ENCODE data around the gene OXER1. TPM values are rescaled to one million over a fixed set of nuclear protein-coding genes. Genes with fewer than 3 reads are reported as not detected.
A peak's percentile ranks its signal among the peaks of the same experiment; 100 is the strongest.

Gene OXER1
- total and polyA plus RNA-seq, 4 experiments from 2014 or later = not detected

DNA sequence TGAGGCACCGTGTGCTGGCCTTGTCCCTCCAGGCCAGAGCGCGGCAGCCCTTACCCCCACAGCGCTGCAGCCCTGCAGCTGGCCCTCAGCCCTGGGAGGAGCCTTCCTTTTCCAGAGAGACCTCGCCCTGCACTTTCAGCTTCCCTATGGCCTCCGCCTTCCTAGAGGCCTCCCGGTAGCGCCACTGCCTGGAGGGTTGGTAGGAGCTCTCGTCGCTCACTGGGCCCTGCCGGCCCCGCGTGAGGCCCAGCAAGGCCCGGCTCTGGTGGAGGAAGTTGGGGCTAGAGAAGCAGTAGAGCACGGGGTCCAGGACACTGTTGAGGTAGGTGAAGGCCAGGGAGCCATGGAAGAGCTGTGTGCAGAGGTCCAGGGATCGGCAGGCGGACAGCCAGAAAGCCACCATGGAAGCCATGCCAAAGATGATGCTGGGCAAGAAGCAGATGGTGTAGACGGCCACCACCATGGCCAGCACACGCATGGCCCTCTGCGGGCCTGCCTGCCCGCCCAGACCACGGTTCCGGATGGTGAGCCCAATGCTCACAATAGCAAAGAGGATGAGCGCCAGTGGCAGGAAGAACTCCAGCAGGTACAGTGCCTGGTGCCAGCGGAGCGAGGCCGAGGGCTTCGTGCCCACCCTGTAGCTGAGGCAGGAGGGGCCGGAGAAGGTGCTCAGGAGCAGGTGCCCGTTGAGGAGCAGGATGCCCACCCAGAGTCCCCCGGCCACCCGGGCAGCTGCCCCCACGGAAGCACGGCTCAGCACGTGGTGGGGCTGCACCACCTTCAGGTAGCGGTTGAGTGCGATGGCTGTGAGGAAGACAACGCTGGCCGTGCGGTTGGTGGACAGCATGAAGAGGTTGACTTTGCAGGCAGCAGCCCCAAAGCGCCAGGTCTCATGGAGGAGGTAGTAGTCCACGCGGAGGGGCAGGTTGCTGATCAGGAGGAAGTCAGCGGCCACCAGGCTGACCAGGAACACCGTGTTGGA lies 821 bp downstream of the OXER1 start:
- Mint-ChIP-seq H3K27ac (peak overlapping the region in 2 of 7 donors; percentile 42 to 46), H3K36me3 (peaks cover 4 to 13% of the 10 kb centered on the region in 2 donors), H3K9me3 (no peaks in the 10 kb centered on the region), H3K4me3 (no peak overlapping the region), H3K27me3 (no peaks in the 10 kb centered on the region), H3K4me1 (no peaks in the 10 kb centered on the region)
- no peaks in the 10 kb centered on the region for H3K36me3 ChIP-seq (ENCODE audit: insufficient read depth, low read length)
- H3K27me3 ChIP-seq (ENCODE audit: insufficient read depth, low read length) = no peaks in the 10 kb centered on the region
- POLR2A ChIA-PET (ENCODE audit: partially characterized antibody) = no interaction called here
- no peak for DNase-seq
- H3K9me3 ChIP-seq (ENCODE audit: control insufficient read depth in 1 of 2, low read length in 2 of 2) = no peaks in the 10 kb centered on the region
- CTCF ChIA-PET (ENCODE audit: partially characterized antibody) = no interaction called here
- no peak overlapping the region for H3K27ac ChIP-seq (ENCODE audit: low read depth, low read length)
- H3K4me3 ChIP-seq (ENCODE audit: low read length in 2 of 2) = no peak overlapping the region
- intact Hi-C loops (cut with micrococcal nuclease) = no loop called here
- no peaks in the 10 kb centered on the region for H3K4me1 ChIP-seq (ENCODE audit: insufficient read depth, low read length)

- intact Hi-C loops (cut with micrococcal nuclease) = no loop called here
- no peaks in the 10 kb centered on the region for H3K9me3 Mint-ChIP-seq
Measured at GRCh38 chr2:42762155-42762554, 1.8 kb downstream of the OXER1 start.

DNA sequence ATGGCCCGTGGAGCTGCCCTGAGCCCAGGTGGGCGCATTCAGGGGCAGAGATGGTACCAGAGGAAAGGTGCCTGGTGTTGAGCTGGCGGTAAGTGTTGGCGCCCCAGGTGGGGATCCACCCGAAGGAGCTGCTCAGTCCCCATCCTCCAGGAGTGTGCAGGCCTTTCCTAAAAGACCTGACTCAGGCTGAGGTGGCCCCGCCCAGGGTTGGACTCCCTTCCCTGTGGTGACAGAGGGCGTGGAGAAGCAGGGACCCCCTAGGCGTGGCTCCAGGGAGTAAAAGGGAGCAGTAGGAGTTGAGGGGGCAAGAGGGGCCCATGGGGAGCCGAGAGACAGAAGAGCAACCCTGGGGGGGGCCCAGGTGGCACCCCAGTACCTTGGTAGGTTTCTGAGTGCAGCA lies 2.4 kb downstream of the OXER1 start:
- H3K4me3 ChIP-seq (ENCODE audit: low read length in 2 of 2) = no peak overlapping the region
- no peak overlapping the region for H3K27ac ChIP-seq (ENCODE audit: low read depth, low read length)
- Mint-ChIP-seq H3K27ac (no peak overlapping the region), H3K9me3 (no peaks in the 10 kb centered on the region), H3K4me3 (no peak overlapping the region), H3K4me1 (no peaks in the 10 kb centered on the region), H3K36me3 (peaks cover 4 to 13% of the 10 kb centered on the region in 2 donors), H3K27me3 (no peaks in the 10 kb centered on the region)
- intact Hi-C loops (cut with micrococcal nuclease) = no loop called here
- no peaks in the 10 kb centered on the region for H3K27me3 ChIP-seq (ENCODE audit: insufficient read depth, low read length)
- H3K4me1 ChIP-seq (ENCODE audit: insufficient read depth, low read length) = no peaks in the 10 kb centered on the region
- POLR2A ChIA-PET (ENCODE audit: partially characterized antibody) = no interaction called here
- CTCF ChIA-PET (ENCODE audit: partially characterized antibody) = no interaction called here
- DNase-seq = no peak
- no peaks in the 10 kb centered on the region for H3K9me3 ChIP-seq (ENCODE audit: control insufficient read depth in 1 of 2, low read length in 2 of 2)
- H3K36me3 ChIP-seq (ENCODE audit: insufficient read depth, low read length) = no peaks in the 10 kb centered on the region

More at GRCh38 chr2:42762155-42762554, 1.8 kb downstream of the OXER1 start:
- Mint-ChIP-seq H3K36me3 (peaks cover 4 to 13% of the 10 kb centered on the region in 2 donors), H3K4me3 (no peak overlapping the region), H3K4me1 (no peaks in the 10 kb centered on the region), H3K27ac (no peak overlapping the region), H3K27me3 (no peaks in the 10 kb centered on the region)
- POLR2A ChIA-PET (ENCODE audit: partially characterized antibody) = no interaction called here
- no peak for DNase-seq
- H3K4me3 ChIP-seq (ENCODE audit: low read length in 2 of 2) = no peak overlapping the region
- no peaks in the 10 kb centered on the region for H3K27me3 ChIP-seq (ENCODE audit: insufficient read depth, low read length)
- no peaks in the 10 kb centered on the region for H3K36me3 ChIP-seq (ENCODE audit: insufficient read depth, low read length)
- CTCF ChIA-PET (ENCODE audit: partially characterized antibody) = no interaction called here
- H3K4me1 ChIP-seq (ENCODE audit: insufficient read depth, low read length) = no peaks in the 10 kb centered on the region
- no peak overlapping the region for H3K27ac ChIP-seq (ENCODE audit: low read depth, low read length)
- no peaks in the 10 kb centered on the region for H3K9me3 ChIP-seq (ENCODE audit: control insufficient read depth in 1 of 2, low read length in 2 of 2)

DNA sequence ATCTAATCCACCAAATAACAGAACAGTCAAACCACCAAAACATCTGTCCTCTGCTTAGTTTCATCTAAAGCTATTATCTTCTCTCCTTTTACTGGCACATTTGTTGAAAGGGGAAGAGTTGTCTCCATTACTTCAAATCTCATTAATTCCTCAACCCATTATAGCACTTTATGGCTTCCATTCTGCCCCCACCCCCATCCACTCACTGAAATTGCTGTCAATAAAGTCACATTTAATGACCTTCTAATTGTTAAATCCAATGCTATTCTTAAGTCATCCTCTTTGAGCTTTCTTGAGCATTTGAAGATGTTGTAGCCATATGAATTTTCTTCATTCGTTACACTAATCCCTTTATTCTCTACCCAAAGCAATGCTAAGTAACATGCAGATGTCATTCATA lies 5.2 kb downstream of the OXER1 start:
- H3K27ac Mint-ChIP-seq = peak overlapping the region in 1 of 7 donors; percentile 8

GRCh38 chr2:42757981-42758740 lies 5.8 kb downstream of the OXER1 start:
- H3K9me3 ChIP-seq (ENCODE audit: control insufficient read depth in 1 of 2, low read length in 2 of 2) = no peaks in the 10 kb centered on the region
- ChIA-PET CTCF (ENCODE audit: partially characterized antibody) (no interaction called here), POLR2A (ENCODE audit: partially characterized antibody) (no interaction called here)
- DNase-seq = no peak
- no peaks in the 10 kb centered on the region for H3K9me3 Mint-ChIP-seq
- peaks cover 18 to 34% of the 10 kb centered on the region in 2 donors for H3K36me3 Mint-ChIP-seq
- H3K27me3 ChIP-seq (ENCODE audit: insufficient read depth, low read length) = no peaks in the 10 kb centered on the region
- no peaks in the 10 kb centered on the region for H3K36me3 ChIP-seq (ENCODE audit: insufficient read depth, low read length)
- no peaks in the 10 kb centered on the region for H3K4me1 ChIP-seq (ENCODE audit: insufficient read depth, low read length)
- H3K4me3 Mint-ChIP-seq = no peak overlapping the region
- H3K4me3 ChIP-seq (ENCODE audit: low read length in 2 of 2) = no peak overlapping the region
- H3K27ac ChIP-seq (ENCODE audit: low read depth, low read length) = no peak overlapping the region
- no peaks in the 10 kb centered on the region for H3K27me3 Mint-ChIP-seq
- H3K4me1 Mint-ChIP-seq = no peaks in the 10 kb centered on the region
- no peak overlapping the region for H3K27ac Mint-ChIP-seq
- intact Hi-C loops (cut with micrococcal nuclease) = no loop called here

More for the DNA sequence above, 5.2 kb downstream of the OXER1 start:
- Histone ChIP-seq H3K9me3 (ENCODE audit: control insufficient read depth in 1 of 2, low read length in 2 of 2) (no peaks in the 10 kb centered on the region), H3K4me3 (ENCODE audit: low read length in 2 of 2) (no peak overlapping the region), H3K27me3 (ENCODE audit: insufficient read depth, low read length) (no peaks in the 10 kb centered on the region), H3K4me1 (ENCODE audit: insufficient read depth, low read length) (no peaks in the 10 kb centered on the region), H3K36me3 (ENCODE audit: insufficient read depth, low read length) (no peaks in the 10 kb centered on the region), H3K27ac (ENCODE audit: low read depth, low read length) (no peak overlapping the region)
- H3K36me3 Mint-ChIP-seq = peaks cover 16 to 28% of the 10 kb centered on the region in 2 donors
- CTCF ChIA-PET (ENCODE audit: partially characterized antibody) = no interaction called here
- intact Hi-C loops (cut with micrococcal nuclease) = no loop called here
- POLR2A ChIA-PET (ENCODE audit: partially characterized antibody) = no interaction called here
- H3K27me3 Mint-ChIP-seq = no peaks in the 10 kb centered on the region
- no peak for DNase-seq
- no peak overlapping the region for H3K4me3 Mint-ChIP-seq
- H3K9me3 Mint-ChIP-seq = no peaks in the 10 kb centered on the region
- no peaks in the 10 kb centered on the region for H3K4me1 Mint-ChIP-seq

GRCh38 chr2:42756966-42757513 lies 6.9 kb downstream of the OXER1 start:
- CTCF ChIA-PET (ENCODE audit: partially characterized antibody) = no interaction called here
- Mint-ChIP-seq H3K4me3 (no peak overlapping the region), H3K36me3 (peaks cover 16 to 31% of the 10 kb centered on the region in 2 donors), H3K4me1 (no peaks in the 10 kb centered on the region), H3K9me3 (no peaks in the 10 kb centered on the region), H3K27ac (peak overlapping the region in 1 of 7 donors; percentile 66), H3K27me3 (no peaks in the 10 kb centered on the region)
- no peaks in the 10 kb centered on the region for H3K4me1 ChIP-seq (ENCODE audit: insufficient read depth, low read length)
- H3K27ac ChIP-seq (ENCODE audit: low read depth, low read length) = no peak overlapping the region
- H3K4me3 ChIP-seq (ENCODE audit: low read length in 2 of 2) = no peak overlapping the region
- no peaks in the 10 kb centered on the region for H3K9me3 ChIP-seq (ENCODE audit: control insufficient read depth in 1 of 2, low read length in 2 of 2)
- POLR2A ChIA-PET (ENCODE audit: partially characterized antibody) = no interaction called here
- intact Hi-C loops (cut with micrococcal nuclease) = no loop called here
- no peaks in the 10 kb centered on the region for H3K36me3 ChIP-seq (ENCODE audit: insufficient read depth, low read length)
- no peak for DNase-seq
- H3K27me3 ChIP-seq (ENCODE audit: insufficient read depth, low read length) = no peaks in the 10 kb centered on the region

DNA sequence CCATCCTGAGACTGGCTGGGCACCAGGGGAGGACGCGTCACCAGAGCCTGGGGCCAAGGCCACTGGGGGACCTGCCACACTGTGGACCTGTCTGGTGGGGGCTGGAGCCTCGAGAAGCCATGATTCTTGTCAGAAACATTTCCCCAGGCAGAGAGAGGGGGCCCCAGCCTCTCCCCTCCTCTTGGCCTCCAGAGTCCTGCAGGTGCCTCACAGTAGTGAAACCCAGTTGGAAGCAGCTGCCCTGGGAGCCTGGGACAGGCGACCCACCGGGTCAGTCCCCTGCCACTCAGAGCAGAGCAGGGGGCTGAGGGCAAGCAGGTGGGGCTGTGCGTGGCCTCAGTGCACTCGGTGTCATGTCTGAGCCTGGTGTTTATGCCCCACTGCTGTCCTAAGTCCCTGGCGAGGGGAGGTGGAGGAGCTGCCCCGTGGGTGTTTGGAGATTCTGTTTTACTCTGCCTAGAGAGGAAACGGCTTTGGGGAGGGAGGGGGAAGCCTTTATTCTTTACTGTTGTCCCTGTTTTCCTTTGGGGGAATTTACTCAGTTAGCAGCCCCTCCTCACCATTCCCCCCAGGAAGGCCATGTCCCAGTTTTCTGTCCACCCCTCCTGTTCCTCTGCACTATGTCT lies 7.7 kb downstream of the OXER1 start:
- DNase-seq = no peak
- Histone ChIP-seq H3K4me3 (ENCODE audit: low read length in 2 of 2) (no peak overlapping the region), H3K27ac (ENCODE audit: low read depth, low read length) (no peak overlapping the region), H3K9me3 (ENCODE audit: control insufficient read depth in 1 of 2, low read length in 2 of 2) (no peaks in the 10 kb centered on the region), H3K27me3 (ENCODE audit: insufficient read depth, low read length) (no peaks in the 10 kb centered on the region), H3K36me3 (ENCODE audit: insufficient read depth, low read length) (no peaks in the 10 kb centered on the region), H3K4me1 (ENCODE audit: insufficient read depth, low read length) (no peaks in the 10 kb centered on the region)
- Mint-ChIP-seq H3K27me3 (no peaks in the 10 kb centered on the region), H3K27ac (peak overlapping the region in 1 of 7 donors; percentile 66), H3K4me1 (no peaks in the 10 kb centered on the region), H3K9me3 (no peaks in the 10 kb centered on the region), H3K4me3 (no peak overlapping the region), H3K36me3 (peaks cover 19 to 31% of the 10 kb centered on the region in 2 donors)
- intact Hi-C loops (cut with micrococcal nuclease) = no loop called here
- CTCF ChIA-PET (ENCODE audit: partially characterized antibody) = no interaction called here
- POLR2A ChIA-PET (ENCODE audit: partially characterized antibody) = no interaction called here

Measured in CD4-positive, alpha-beta memory T cell (primary cell).